G401 (cell line): ENCODE results near the gene BCL3. TPM values are rescaled to one million over a fixed set of nuclear protein-coding genes. Genes with fewer than 3 reads are reported as not detected.
A peak's percentile ranks its signal among the peaks of the same experiment; 100 is the strongest.
"Not testable (repeated sequence)": the region's sequence is repeated elsewhere in the genome, so short reads cannot be mapped to it uniquely, and the experiment has no call there.

Experiments
- DNase-seq: peaks from one replicate; pipeline ENCODE4 v3.0.0-alpha.2; 2015; ENCODE audit warnings: low spot score
- in situ Hi-C: cut with HindIII; loops from 2 replicates; pipeline ENCODE4 v1.10.0; 2016; ENCODE audit warnings: low sequenced_read_pairs, mixed read lengths
- total RNA-seq: library from RNA; depleted of rRNA; stranded (reverse); fragments of >200 nt; shearing (Covaris generic); gene quantifications from 2 replicates; pipeline ENCODE4 v1.2.3, GENCODE V29; 2014; rRNA removed

The BCL3 gene
- total RNA-seq: 6.6 and 9.1 TPM in 2 replicates

- DNase-seq: no peak
- in situ Hi-C loops: no loop called here
These were observed at the start of gene BCL3 for GRCh38 chr19:44748426-44749254. Gene BCL3 (plus strand): TSS chr19:44748708. CDS start chr19:44748791, 83 bp downstream.

GRCh38 chr19:44700547-44700946 is 48.0 kb upstream of the BCL3 start:
- no peak for DNase-seq
- in situ Hi-C loops: loop anchor here (25.0 kb wide), 1 partner anchor 137 kb away; the partner anchor contains the start of gene NECTIN2

DNA sequence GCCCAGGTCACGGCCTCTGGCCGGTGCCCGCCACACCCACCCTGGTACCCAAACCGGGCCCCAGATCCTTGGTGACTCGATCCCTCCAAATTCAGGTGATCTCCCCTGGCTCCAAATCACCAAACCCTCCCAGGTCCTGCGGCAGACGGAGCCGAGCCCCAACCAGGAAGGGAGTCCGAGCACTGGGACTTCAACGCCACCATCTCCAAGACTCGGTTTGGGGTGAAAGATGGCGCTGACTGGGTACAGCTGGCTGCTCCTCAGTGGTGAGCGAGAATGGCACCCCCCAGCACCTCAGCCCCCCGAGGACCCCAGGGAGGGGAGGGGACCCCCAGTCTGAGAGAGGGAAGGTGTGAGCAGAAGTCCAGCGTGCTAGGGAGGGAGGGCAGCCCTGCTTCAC is 47.3 kb upstream of the BCL3 start:
- in situ Hi-C loops: loop anchor here (25.0 kb wide), 1 partner anchor 136 kb away; the partner anchor contains the start of gene NECTIN2
- no peak for DNase-seq

GRCh38 chr19:44702551-44703176 is 45.8 kb upstream of the BCL3 start:
- DNase-seq: no peak
- in situ Hi-C loops: loop anchor here (25.0 kb wide), 1 partner anchor 135 kb away; the partner anchor contains the start of gene NECTIN2

GRCh38 chr19:44703336-44704078 is 45.0 kb upstream of the BCL3 start:
- in situ Hi-C loops: loop anchor here (25.0 kb wide), 1 partner anchor 134 kb away; the partner anchor contains the start of gene NECTIN2
- no peak for DNase-seq

DNA sequence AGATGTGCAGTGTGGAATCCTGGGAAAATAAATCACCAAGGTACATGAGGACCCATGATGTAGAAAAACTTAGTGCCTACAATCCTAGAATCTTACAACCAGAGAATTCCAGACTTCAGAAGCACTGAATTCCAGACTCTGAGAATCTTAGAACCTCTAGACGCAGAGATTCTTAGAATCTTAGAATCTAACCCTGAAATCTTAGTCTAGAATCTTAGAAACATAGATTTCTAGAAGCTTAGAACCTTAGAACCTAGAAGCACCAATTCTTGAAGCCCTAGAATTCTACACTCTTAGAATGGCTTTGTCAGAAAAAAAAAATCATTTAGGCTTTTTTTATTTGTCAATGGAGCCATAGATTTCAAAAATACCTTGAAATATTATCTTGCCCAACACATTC is 43.5 kb upstream of the BCL3 start:
- DNase-seq: no peak
- in situ Hi-C loops: loop anchor here (25.0 kb wide), 1 partner anchor 132 kb away; the partner anchor contains the start of gene NECTIN2

GRCh38 chr19:44705502-44706010 is 43.0 kb upstream of the BCL3 start:
- no peak for DNase-seq
- in situ Hi-C loops: loop anchor here (25.0 kb wide), 1 partner anchor 132 kb away; the partner anchor contains the start of gene NECTIN2

GRCh38 chr19:44706506-44707236 is 41.8 kb upstream of the BCL3 start:
- DNase-seq: no peak
- in situ Hi-C loops: loop anchor here (25.0 kb wide), 1 partner anchor 131 kb away; the partner anchor contains the start of gene NECTIN2

GRCh38 chr19:44707794-44708193 is 40.7 kb upstream of the BCL3 start:
- no peak for DNase-seq
- in situ Hi-C loops: loop anchor here (25.0 kb wide), 1 partner anchor 130 kb away; the partner anchor contains the start of gene NECTIN2

- DNase-seq: no peak
- in situ Hi-C loops: loop anchor here (25.0 kb wide), 1 partner anchor 128 kb away; the partner anchor contains the start of gene NECTIN2
These were observed 39.6 kb upstream of the BCL3 start for GRCh38 chr19:44708940-44709339.

GRCh38 chr19:44709434-44710266 is 38.9 kb upstream of the BCL3 start:
- in situ Hi-C loops: loop anchor here (25.0 kb wide), 1 partner anchor 128 kb away; the partner anchor contains the start of gene NECTIN2
- not testable (repeated sequence) for DNase-seq

GRCh38 chr19:44710483-44710882 is 38.0 kb upstream of the BCL3 start:
- no peak for DNase-seq
- in situ Hi-C loops: loop anchor here (25.0 kb wide), 1 partner anchor 127 kb away; the partner anchor contains the start of gene NECTIN2

GRCh38 chr19:44712864-44713515 is 35.5 kb upstream of the BCL3 start:
- DNase-seq: peak; percentile 5
- in situ Hi-C loops: loop anchor here (25.0 kb wide), 1 partner anchor 124 kb away; the partner anchor contains the start of gene NECTIN2

GRCh38 chr19:44714597-44715169 is 33.8 kb upstream of the BCL3 start:
- in situ Hi-C loops: loop anchor here (25.0 kb wide), 1 partner anchor 123 kb away; the partner anchor contains the start of gene NECTIN2
- no peak for DNase-seq

GRCh38 chr19:44717603-44718002 is 30.9 kb upstream of the BCL3 start:
- in situ Hi-C loops: loop anchor here (25.0 kb wide), 1 partner anchor 120 kb away; the partner anchor contains the start of gene NECTIN2
- no peak for DNase-seq
